AG08395 (cell line): ENCODE data around the gene ADGRF3.
"Not testable (repeated sequence)": the region's sequence is repeated elsewhere in the genome, so short reads cannot be mapped to it uniquely, and the experiment has no call there.

Experiments used
- DNase-seq: peaks from one replicate; pipeline ENCODE4 v3.0.0; 2012; ENCODE audit warnings: mixed read lengths, low spot score

The ADGRF3 gene

GRCh38 chr2:26346454-26347053 lies at the start of gene ADGRF3:
ADGRF3 (minus strand) TSS chr2:26346789; CDS start chr2:26346234, 555 bp downstream.
- DNase-seq = peak; percentile 39

- no peak for DNase-seq
Measured at GRCh38 chr2:26395394-26395793, 48.8 kb upstream of the ADGRF3 start.

GRCh38 chr2:26394694-26395093 lies 48.1 kb upstream of the ADGRF3 start:
- DNase-seq = no peak

- no peak for DNase-seq
Measured at GRCh38 chr2:26387189-26387588, 40.6 kb upstream of the ADGRF3 start.

- no peak for DNase-seq
Measured at GRCh38 chr2:26384597-26384996, 38.0 kb upstream of the ADGRF3 start.

GRCh38 chr2:26384183-26384582 lies 37.6 kb upstream of the ADGRF3 start:
- no peak for DNase-seq

GRCh38 chr2:26382564-26382963 lies 36.0 kb upstream of the ADGRF3 start:
- DNase-seq = no peak

GRCh38 chr2:26380281-26380680 lies 33.7 kb upstream of the ADGRF3 start:
- DNase-seq = no peak

- DNase-seq = no peak
Measured at GRCh38 chr2:26376799-26377198, 30.2 kb upstream of the ADGRF3 start.

- not testable (repeated sequence) for DNase-seq
Measured at GRCh38 chr2:26370909-26371308, 24.3 kb upstream of the ADGRF3 start.

GRCh38 chr2:26369664-26370063 lies 23.1 kb upstream of the ADGRF3 start:
- DNase-seq = not testable (repeated sequence)

- no peak for DNase-seq
Measured at GRCh38 chr2:26366957-26367356, 20.4 kb upstream of the ADGRF3 start.

GRCh38 chr2:26364669-26365068 lies 18.1 kb upstream of the ADGRF3 start:
- DNase-seq = no peak

GRCh38 chr2:26363958-26364357 lies 17.4 kb upstream of the ADGRF3 start:
- DNase-seq = no peak

- DNase-seq = no peak
Measured at GRCh38 chr2:26363323-26363722, 16.7 kb upstream of the ADGRF3 start.

- no peak for DNase-seq
Measured at GRCh38 chr2:26359886-26360473, 13.4 kb upstream of the ADGRF3 start.

- no peak for DNase-seq
Measured at GRCh38 chr2:26356771-26357170, 10.2 kb upstream of the ADGRF3 start.

- no peak for DNase-seq
Measured at GRCh38 chr2:26356111-26356510, 9.5 kb upstream of the ADGRF3 start.

- peak; percentile 74 for DNase-seq
Measured at GRCh38 chr2:26355038-26355995, 8.7 kb upstream of the ADGRF3 start.

GRCh38 chr2:26354469-26354868 lies 7.9 kb upstream of the ADGRF3 start:
- not testable (repeated sequence) for DNase-seq

- peak; percentile 17 for DNase-seq
Measured at GRCh38 chr2:26352892-26353291, 6.3 kb upstream of the ADGRF3 start.

- no peak for DNase-seq
Measured at GRCh38 chr2:26351375-26352090, 4.9 kb upstream of the ADGRF3 start.
